Loucy (cell line): ENCODE data around the gene HOXA2.

Experiments used
- H2AFZ ChIP-seq: fragments of 200-600 bp; sonication (generic); 2 replicates; pipeline ENCODE4 v1.6.0; 2016; ENCODE audit warnings: antibody characterized with exemption, mild to moderate bottlenecking, low read length, moderate library complexity
- H3F3A ChIP-seq: fragments of 200-600 bp; 2 replicates; pipeline ENCODE4 v1.6.0; 2016; ENCODE audit warnings: antibody characterized with exemption, low read depth, mild to moderate bottlenecking
- H3K27me3 ChIP-seq: fragments of 200-600 bp; sonication (generic); 2 replicates; pipeline ENCODE4 v1.6.1; 2014; ENCODE audit warnings: low read length, mild to moderate bottlenecking; ENCODE audit not compliant: insufficient read depth, poor library complexity, severe bottlenecking
- H3K36me3 ChIP-seq: fragments of 200-600 bp; sonication (generic); 2 replicates; pipeline ENCODE4 v1.6.1; 2016; ENCODE audit warnings: low read length; ENCODE audit not compliant: insufficient read depth
- H3K4me1 ChIP-seq: fragments of 200-600 bp; sonication (generic); 2 replicates; pipeline ENCODE4 v1.5.1; 2014; ENCODE audit warnings: low read length, mild to moderate bottlenecking; ENCODE audit not compliant: insufficient read depth, poor library complexity, severe bottlenecking
- H3K4me2 ChIP-seq: fragments of 200-600 bp; sonication (generic); 2 replicates; pipeline ENCODE4 v1.6.0; 2014; ENCODE audit warnings: antibody characterized with exemption, low read length, low read depth, mild to moderate bottlenecking; ENCODE audit not compliant: poor library complexity, severe bottlenecking
- H3K4me3 ChIP-seq: fragments of 200-600 bp; sonication (generic); 2 replicates; pipeline ENCODE4 v1.5.1; 2014; ENCODE audit warnings: low read length, mild to moderate bottlenecking, mixed read lengths; ENCODE audit not compliant: poor library complexity, severe bottlenecking
- H3K79me2 ChIP-seq: fragments of 200-600 bp; sonication (generic); 2 replicates; pipeline ENCODE4 v1.6.1; 2014; ENCODE audit warnings: low read length; ENCODE audit not compliant: insufficient read depth
- H3K9ac ChIP-seq: fragments of 200-600 bp; sonication (generic); 2 replicates; pipeline ENCODE4 v1.6.0; 2014; ENCODE audit warnings: mild to moderate bottlenecking, low read depth, low read length, moderate library complexity; ENCODE audit not compliant: poor library complexity, severe bottlenecking
- H3K9me2 ChIP-seq: fragments of 200-600 bp; sonication (generic); replicated peaks from 2 replicates; pipeline ENCODE4 v1.6.1; 2016; ENCODE audit warnings: low read depth, low read length, mixed read lengths
- H3K9me3 ChIP-seq: fragments of 200-600 bp; sonication (generic); 2 replicates; pipeline ENCODE4 v1.6.1; 2014; ENCODE audit warnings: mild to moderate bottlenecking, antibody characterized with exemption, low read length, low read depth; ENCODE audit not compliant: insufficient read depth
- H4K20me1 ChIP-seq: fragments of 200-600 bp; sonication (generic); 2 replicates; pipeline ENCODE4 v1.6.0; 2014; ENCODE audit warnings: antibody characterized with exemption, low read length, mild to moderate bottlenecking; ENCODE audit not compliant: insufficient read depth, poor library complexity, severe bottlenecking
- CTCF ChIP-seq: fragments of 200-600 bp; sonication (generic); conservative IDR thresholded peaks from 2 replicates; pipeline ENCODE4 v1.5.1; 2014; ENCODE audit warnings: mild to moderate bottlenecking, antibody characterized with exemption, low read length
- EZH2phosphoT487 ChIP-seq: fragments of 200-600 bp; IDR thresholded peaks from 2 replicates; pipeline ENCODE4 v1.6.1; 2018; ENCODE audit warnings: antibody characterized with exemption, mild to moderate bottlenecking, moderate library complexity, borderline replicate concordance

The HOXA2 gene

GRCh38 chr7:27143023-27143949 is 40.8 kb upstream of the HOXA2 start, which contains the start of gene HOXA5:
HOXA5 (minus strand) TSS chr7:27143681; CDS start chr7:27143607, 74 bp downstream.
- Histone ChIP-seq H3K27me3 (no peaks in the 10 kb centered on the region), H3K9me3 (no peaks in the 10 kb centered on the region), H3F3A (peaks cover 4% of the 10 kb centered on the region), H3K4me2 (peak within 1 kb of the TSS; percentile 91), H3K4me3 (peak within 1 kb of the TSS; percentile 94), H2AFZ (no peak within 1 kb of the TSS), H4K20me1 (peaks cover 95% of the 10 kb centered on the region), H3K9ac (peak within 1 kb of the TSS; percentile 99), H3K79me2 (peaks cover 100% of the 10 kb centered on the region), H3K9me2 (no peaks in the 10 kb centered on the region), H3K4me1 (peaks cover 58% of the 10 kb centered on the region), H3K36me3 (peaks cover 82% of the 10 kb centered on the region)
- TF ChIP-seq CTCF (peak; percentile 73), EZH2phosphoT487 (no peak)

- Histone ChIP-seq H4K20me1 (peaks cover 96% of the 10 kb centered on the region), H3K27me3 (no peaks in the 10 kb centered on the region), H3F3A (peaks cover 4% of the 10 kb centered on the region), H3K9me3 (no peaks in the 10 kb centered on the region), H3K4me3 (peak overlapping the region; percentile 94), H2AFZ (no peak overlapping the region), H3K9me2 (no peaks in the 10 kb centered on the region), H3K9ac (peak overlapping the region; percentile 86), H3K36me3 (peaks cover 88% of the 10 kb centered on the region), H3K79me2 (peaks cover 100% of the 10 kb centered on the region), H3K4me1 (peaks cover 65% of the 10 kb centered on the region), H3K4me2 (peak overlapping the region; percentile 91)
- no peak for TF ChIP-seq CTCF
These were observed 40.1 kb upstream of the HOXA2 start for GRCh38 chr7:27142580-27143022.

- no peaks in the 10 kb centered on the region for H3K27me3 ChIP-seq
- peaks cover 4% of the 10 kb centered on the region for H3F3A ChIP-seq
- no peak overlapping the region for H2AFZ ChIP-seq
- H3K4me1 ChIP-seq: peaks cover 65% of the 10 kb centered on the region
- H3K9me3 ChIP-seq: no peaks in the 10 kb centered on the region
- H3K4me3 ChIP-seq: peak overlapping the region; percentile 94
- H3K79me2 ChIP-seq: peaks cover 100% of the 10 kb centered on the region
- no peaks in the 10 kb centered on the region for H3K9me2 ChIP-seq
- peak overlapping the region; percentile 86 for H3K9ac ChIP-seq
- H3K36me3 ChIP-seq: peaks cover 84% of the 10 kb centered on the region
- no peak for TF ChIP-seq CTCF
- TF ChIP-seq EZH2phosphoT487: no peak
- H3K4me2 ChIP-seq: peak overlapping the region; percentile 91
- H4K20me1 ChIP-seq: peaks cover 96% of the 10 kb centered on the region
These were observed 39.6 kb upstream of the HOXA2 start for GRCh38 chr7:27141923-27142579.
